ENCODE data around the gene OR51T1.

The OR51T1 gene

GRCh38 chr11:4891996-4892640 is 10.4 kb downstream of the OR51T1 start:
- TF ChIP-seq CTCF (conservative IDR thresholded peaks at IDR 0.05; ENCODE audit: low read depth, low read length): no peak
- H2AFZ ChIP-seq (ENCODE audit: low read depth): no peak overlapping the region
- no peaks in the 10 kb centered on the region for H3K79me2 ChIP-seq (ENCODE audit: insufficient read depth, low read depth)
- H3K27me3 ChIP-seq (ENCODE audit: insufficient read depth, low read depth): no peaks in the 10 kb centered on the region
- no peak overlapping the region for H3K9ac ChIP-seq
- no peaks in the 10 kb centered on the region for H3K36me3 ChIP-seq (ENCODE audit: insufficient read depth)
- no peaks in the 10 kb centered on the region for H4K20me1 ChIP-seq (ENCODE audit: insufficient read depth)
- H3K27ac ChIP-seq: no peak overlapping the region
- no peak overlapping the region for H3K4me3 ChIP-seq (IDR thresholded peaks at IDR 0.05; ENCODE audit: insufficient read depth, low read depth, low read length)
- no peak overlapping the region for H3K4me2 ChIP-seq
- no peaks in the 10 kb centered on the region for H3K4me1 ChIP-seq (ENCODE audit: low read depth, poor library complexity, severe bottlenecking)

- H4K20me1 ChIP-seq (ENCODE audit: insufficient read depth): no peaks in the 10 kb centered on the region
- no peaks in the 10 kb centered on the region for H3K36me3 ChIP-seq (ENCODE audit: insufficient read depth)
- TF ChIP-seq CTCF (conservative IDR thresholded peaks at IDR 0.05; ENCODE audit: low read depth, low read length): no peak
- H2AFZ ChIP-seq (ENCODE audit: low read depth): no peak within 1 kb of the TSS
- H3K4me1 ChIP-seq (ENCODE audit: low read depth, poor library complexity, severe bottlenecking): no peaks in the 10 kb centered on the region
- no peak within 1 kb of the TSS for H3K9ac ChIP-seq
- no peak within 1 kb of the TSS for H3K4me2 ChIP-seq
- no peaks in the 10 kb centered on the region for H3K79me2 ChIP-seq (ENCODE audit: insufficient read depth, low read depth)
- H3K4me3 ChIP-seq (IDR thresholded peaks at IDR 0.05; ENCODE audit: insufficient read depth, low read depth, low read length): no peak within 1 kb of the TSS
- no peaks in the 10 kb centered on the region for H3K27me3 ChIP-seq (ENCODE audit: insufficient read depth, low read depth)
- no peak within 1 kb of the TSS for H3K27ac ChIP-seq
Measured at GRCh38 chr11:4903484-4903883, 21.8 kb downstream of the OR51T1 start, which contains the start of gene OR51A7. Gene OR51A7 (plus strand): TSS chr11:4903783. CDS start chr11:4907370, 3,587 bp downstream.

GRCh38 chr11:4916581-4916980 is 34.9 kb downstream of the OR51T1 start:
- H3K4me2 ChIP-seq: no peak overlapping the region
- no peaks in the 10 kb centered on the region for H3K36me3 ChIP-seq (ENCODE audit: insufficient read depth)
- no peak for TF ChIP-seq CTCF (conservative IDR thresholded peaks at IDR 0.05; ENCODE audit: low read depth, low read length)
- no peaks in the 10 kb centered on the region for H3K4me1 ChIP-seq (ENCODE audit: low read depth, poor library complexity, severe bottlenecking)
- H4K20me1 ChIP-seq (ENCODE audit: insufficient read depth): no peaks in the 10 kb centered on the region
- no peak overlapping the region for H3K9ac ChIP-seq
- H3K27ac ChIP-seq: no peak overlapping the region
- H3K27me3 ChIP-seq (ENCODE audit: insufficient read depth, low read depth): no peaks in the 10 kb centered on the region
- H3K79me2 ChIP-seq (ENCODE audit: insufficient read depth, low read depth): no peaks in the 10 kb centered on the region
- no peak overlapping the region for H2AFZ ChIP-seq (ENCODE audit: low read depth)
- H3K4me3 ChIP-seq (IDR thresholded peaks at IDR 0.05; ENCODE audit: insufficient read depth, low read depth, low read length): no peak overlapping the region

GRCh38 chr11:4919250-4919649 is 37.5 kb downstream of the OR51T1 start, which contains the start of gene OR51G2:
Gene OR51G2 (minus strand): TSS chr11:4919350. CDS start chr11:4915663, 3,687 bp downstream.
- no peak for TF ChIP-seq CTCF (conservative IDR thresholded peaks at IDR 0.05; ENCODE audit: low read depth, low read length)
- no peaks in the 10 kb centered on the region for H4K20me1 ChIP-seq (ENCODE audit: insufficient read depth)
- no peaks in the 10 kb centered on the region for H3K4me1 ChIP-seq (ENCODE audit: low read depth, poor library complexity, severe bottlenecking)
- no peak within 1 kb of the TSS for H2AFZ ChIP-seq (ENCODE audit: low read depth)
- H3K4me3 ChIP-seq (IDR thresholded peaks at IDR 0.05; ENCODE audit: insufficient read depth, low read depth, low read length): no peak within 1 kb of the TSS
- H3K79me2 ChIP-seq (ENCODE audit: insufficient read depth, low read depth): no peaks in the 10 kb centered on the region
- H3K27me3 ChIP-seq (ENCODE audit: insufficient read depth, low read depth): no peaks in the 10 kb centered on the region
- no peak within 1 kb of the TSS for H3K9ac ChIP-seq
- no peak within 1 kb of the TSS for H3K27ac ChIP-seq
- H3K36me3 ChIP-seq (ENCODE audit: insufficient read depth): no peaks in the 10 kb centered on the region
- H3K4me2 ChIP-seq: no peak within 1 kb of the TSS
